ENCODE results near the gene ATAD3C. TPM values are rescaled to one million over a fixed set of nuclear protein-coding genes. Genes with fewer than 3 reads are reported as not detected.
"Not testable (repeated sequence)": the region's sequence is repeated elsewhere in the genome, so short reads cannot be mapped to it uniquely, and the experiment has no call there.

The ATAD3C gene, protein sequence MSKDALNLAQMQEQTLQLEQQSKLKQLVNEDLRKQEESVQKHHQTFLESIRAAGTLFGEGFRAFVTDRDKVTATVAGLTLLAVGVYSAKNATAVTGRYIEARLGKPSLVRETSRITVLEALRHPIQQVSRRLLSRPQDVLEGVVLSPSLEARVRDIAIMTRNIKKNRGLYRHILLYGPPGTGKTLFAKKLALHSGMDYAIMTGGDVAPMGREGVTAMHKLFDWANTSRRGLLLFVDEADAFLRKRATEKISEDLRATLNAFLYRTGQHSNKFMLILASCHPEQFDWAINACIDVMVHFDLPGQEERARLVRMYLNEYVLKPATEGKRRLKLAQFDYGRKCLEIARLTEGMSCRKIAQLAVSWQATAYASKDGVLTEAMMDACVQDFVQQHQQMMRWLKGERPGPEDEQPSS
- not detected in 2 replicates for total RNA-seq (2014; rRNA removed; shearing (Covaris generic); ENCODE audit: low replicate concordance)

DNA sequence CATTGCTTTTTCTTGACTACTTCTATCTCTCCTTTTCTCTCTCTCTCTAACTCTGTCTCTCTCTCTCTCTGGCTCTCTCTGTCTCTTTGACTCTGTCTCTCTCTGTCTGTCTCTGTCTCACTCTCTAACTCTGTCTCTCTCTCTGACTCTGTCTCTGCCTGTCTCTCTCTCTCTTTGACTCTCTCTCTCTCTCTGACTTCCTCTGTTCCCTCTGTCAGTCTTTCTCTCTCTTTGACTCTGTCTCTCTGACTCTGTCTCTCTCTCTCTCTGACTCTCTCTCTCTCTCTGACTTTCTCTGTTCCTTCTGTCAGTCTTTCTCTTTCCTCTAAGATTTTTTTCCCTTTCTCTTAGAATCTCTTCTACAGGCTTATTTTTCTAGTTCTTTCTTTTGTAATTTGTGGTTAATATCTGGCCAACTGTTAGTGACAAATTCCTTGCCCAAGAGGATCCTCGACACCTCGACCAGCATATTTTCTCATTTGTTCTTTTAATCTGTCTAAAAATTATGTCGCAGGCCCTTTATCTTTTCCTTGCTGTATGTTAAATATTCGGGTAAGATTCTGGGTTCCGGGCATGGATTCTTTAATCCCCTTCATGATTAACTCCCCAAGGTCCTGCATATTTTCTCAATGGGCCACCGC is at the start of gene ATAD3C:
Gene ATAD3C, plus strand, starts transcription at position 591 of the 641 bp plus-strand sequence. CDS start 995 bp downstream, outside the sequence.
- H3K4me3 ChIP-seq: no peak within 1 kb of the TSS
- no peaks in the 10 kb centered on the region for H3K9me3 ChIP-seq
- no peaks in the 10 kb centered on the region for H3K27me3 ChIP-seq
- no peaks in the 10 kb centered on the region for H3K36me3 ChIP-seq
- DNase-seq: no peak

DNA sequence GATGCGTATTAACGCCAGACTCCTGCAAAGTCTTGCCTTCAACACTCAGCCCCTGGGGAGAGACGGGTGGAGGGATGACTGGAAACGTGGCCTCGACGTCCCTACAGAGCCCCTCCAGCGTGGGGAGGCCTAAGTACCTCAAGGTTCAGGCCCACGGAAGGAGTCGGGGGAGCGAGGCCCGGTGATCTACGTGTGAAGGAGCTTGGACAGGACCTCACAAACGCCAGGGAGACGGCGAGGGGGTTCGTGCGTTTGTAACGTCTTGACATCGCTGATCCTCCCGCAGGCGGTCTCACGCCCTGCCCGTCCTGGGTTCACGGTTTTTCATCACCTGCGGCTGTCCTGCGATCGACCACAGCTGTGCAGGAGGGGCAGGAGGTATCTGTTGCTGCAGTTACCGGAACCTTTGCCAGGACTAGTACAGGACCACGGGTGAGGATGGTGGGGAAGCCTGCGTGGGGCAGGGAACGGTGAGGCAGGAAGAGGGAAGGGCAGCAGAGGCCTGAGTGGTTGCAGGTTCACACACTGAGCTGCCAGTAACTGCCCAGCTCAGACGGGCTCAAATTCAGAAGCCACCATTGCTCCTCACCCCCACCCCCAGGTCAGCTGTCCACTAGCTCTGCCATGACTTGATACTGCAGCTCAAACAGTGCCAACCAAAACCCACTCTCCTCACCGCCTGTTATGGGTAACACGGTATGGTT is 49.5 kb upstream of the ATAD3C start:
- peaks cover 83% of the 10 kb centered on the region for H3K36me3 ChIP-seq
- no peaks in the 10 kb centered on the region for H3K9me3 ChIP-seq
- H3K27me3 ChIP-seq: no peaks in the 10 kb centered on the region
- no peak for DNase-seq
- H3K4me3 ChIP-seq: peak overlapping the region; percentile 93

DNA sequence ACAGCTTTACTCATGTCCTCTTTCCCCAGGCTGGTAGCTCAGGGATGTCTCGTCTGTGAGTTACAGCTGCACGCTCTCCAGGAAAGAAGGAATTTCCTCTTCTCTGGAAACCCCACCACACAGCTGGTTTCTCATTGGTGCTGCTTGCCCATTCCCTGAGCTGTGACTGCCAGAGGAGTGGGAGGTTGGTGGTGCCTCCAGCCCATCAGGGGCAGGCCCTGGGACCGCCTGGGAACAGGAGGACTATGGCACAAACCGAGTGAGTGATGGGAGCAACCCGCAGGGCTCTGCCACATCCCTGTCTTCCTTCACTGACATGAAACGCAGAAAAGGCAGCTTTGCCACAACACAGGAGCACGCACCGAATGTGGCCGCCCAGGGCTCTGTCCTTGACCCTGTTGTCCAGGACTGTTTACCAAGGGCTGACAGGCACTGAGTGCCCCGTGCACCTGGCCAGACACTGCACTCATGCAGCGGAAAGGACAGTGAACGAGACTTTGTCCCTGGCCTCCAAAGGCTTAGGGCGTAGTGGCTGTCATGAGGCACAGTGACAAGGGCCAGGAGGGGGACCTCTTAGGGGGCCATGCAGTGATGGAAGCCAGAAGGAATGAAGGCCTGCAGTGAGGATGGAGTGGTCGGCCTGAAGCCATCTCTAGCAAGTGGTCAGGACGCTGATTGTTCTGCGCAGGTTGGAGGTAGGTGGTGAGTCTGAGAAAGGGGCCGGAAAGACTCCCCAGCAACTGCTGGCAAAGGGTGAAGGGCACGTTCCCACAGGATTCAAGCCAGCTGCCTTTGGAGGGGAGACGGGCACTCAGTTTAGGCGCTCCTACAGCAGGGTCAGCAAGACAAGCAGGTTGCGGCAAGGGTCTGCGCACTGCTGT is 48.7 kb upstream of the ATAD3C start:
- H3K36me3 ChIP-seq: peaks cover 83% of the 10 kb centered on the region
- peak overlapping the region; percentile 93 for H3K4me3 ChIP-seq
- DNase-seq: no peak
- no peaks in the 10 kb centered on the region for H3K27me3 ChIP-seq
- no peaks in the 10 kb centered on the region for H3K9me3 ChIP-seq

DNA sequence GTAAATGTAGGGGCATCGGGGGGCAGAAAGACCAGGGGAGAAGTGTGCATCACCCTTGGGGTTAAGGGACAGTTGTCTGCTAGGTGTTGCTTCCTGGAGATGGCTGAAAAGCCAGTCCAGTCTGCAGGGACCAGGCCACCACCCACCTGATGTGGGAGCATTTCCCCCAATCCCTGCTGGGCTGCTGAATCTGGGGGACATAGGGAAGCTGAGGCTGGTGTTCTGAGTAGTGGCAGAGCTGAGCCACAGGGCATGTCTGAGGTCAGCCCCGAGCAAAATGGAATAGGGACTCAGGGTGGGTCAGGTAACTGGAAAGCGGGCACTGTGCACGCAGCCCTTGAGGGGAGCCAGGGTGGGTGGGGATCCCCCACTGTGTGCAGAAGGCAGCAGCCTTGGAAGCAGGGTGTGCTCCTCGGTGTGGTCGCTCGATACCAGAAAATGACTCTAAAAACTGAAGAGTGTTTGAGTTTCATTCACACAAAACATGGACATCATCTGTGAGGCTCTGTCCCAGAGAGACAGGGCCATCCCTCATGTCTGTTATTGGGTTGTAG is 48.0 kb upstream of the ATAD3C start:
- Histone ChIP-seq H3K36me3 (peaks cover 86% of the 10 kb centered on the region), H3K9me3 (no peaks in the 10 kb centered on the region), H3K27me3 (no peaks in the 10 kb centered on the region), H3K4me3 (no peak overlapping the region; the same call in 1 of the 2 replicates)
- DNase-seq: no peak

DNA sequence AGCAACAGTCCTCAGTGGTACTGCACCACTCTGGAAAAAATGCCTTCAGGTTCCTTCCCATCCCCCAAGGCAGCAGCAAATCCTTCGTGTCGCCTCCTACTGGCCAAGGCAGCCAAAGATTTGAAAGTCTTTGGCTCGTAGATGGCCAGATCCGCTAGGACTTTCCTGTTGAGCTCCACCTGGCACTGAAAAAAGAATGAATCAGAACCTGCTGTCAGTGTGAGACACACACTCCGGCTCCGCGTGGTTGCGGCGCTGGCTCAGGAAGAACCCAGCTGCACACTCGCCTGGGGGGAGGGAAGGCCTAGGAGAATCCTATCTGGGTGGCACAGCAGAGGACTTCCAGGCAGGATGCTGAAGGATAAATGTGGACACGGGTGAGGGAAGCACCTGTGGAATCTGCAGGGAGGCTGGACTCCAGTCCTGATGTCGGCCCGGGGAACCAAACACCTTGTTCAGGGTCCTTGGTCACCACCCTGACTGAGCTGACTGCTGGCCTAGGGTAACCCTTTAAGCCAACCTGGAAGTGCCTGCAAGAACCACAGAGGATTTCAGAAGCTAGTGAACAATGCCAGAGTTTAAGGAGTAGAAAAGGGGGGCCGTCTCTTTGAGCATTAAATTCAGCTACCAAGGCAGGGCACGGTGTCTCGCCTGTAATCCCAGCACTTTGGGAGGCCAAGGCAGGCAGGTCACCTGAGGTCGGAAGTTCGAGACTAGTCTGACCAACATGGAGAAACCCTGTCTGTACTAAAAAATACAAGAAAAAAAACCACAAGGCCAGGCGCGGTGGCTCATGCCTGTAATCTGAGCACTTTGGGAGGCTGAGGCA is 47.2 kb upstream of the ATAD3C start:
- Histone ChIP-seq H3K27me3 (no peaks in the 10 kb centered on the region), H3K36me3 (peaks cover 83% of the 10 kb centered on the region), H3K4me3 (no peak overlapping the region), H3K9me3 (no peaks in the 10 kb centered on the region)
- DNase-seq: peak; percentile 68

DNA sequence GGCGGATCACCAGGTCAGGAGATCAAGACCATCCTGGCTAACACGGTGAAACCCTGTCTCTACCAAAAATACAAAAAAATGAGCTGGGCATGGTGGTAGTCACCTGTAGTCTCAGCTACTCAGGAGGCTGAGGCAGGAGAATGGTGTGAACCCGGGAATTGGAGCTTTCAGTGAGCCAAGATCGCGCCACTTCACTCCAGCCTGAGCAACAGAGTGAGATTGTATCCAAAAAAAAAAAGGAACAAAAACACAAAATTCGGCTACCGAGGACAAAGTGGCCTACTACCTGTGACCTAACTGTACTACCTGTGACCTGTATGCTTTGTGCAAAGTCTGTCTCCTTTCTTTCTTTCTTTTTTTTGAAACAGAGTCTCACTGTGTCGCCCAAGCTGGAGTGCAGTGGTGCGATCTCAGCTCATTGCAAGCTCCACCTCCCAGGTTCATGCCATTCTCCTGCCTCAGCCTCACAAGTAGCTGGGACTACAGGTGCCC is 46.5 kb upstream of the ATAD3C start:
- H3K9me3 ChIP-seq, DNase-seq: not testable (repeated sequence)
- H3K36me3 ChIP-seq: peaks cover 77% of the 10 kb centered on the region

DNA sequence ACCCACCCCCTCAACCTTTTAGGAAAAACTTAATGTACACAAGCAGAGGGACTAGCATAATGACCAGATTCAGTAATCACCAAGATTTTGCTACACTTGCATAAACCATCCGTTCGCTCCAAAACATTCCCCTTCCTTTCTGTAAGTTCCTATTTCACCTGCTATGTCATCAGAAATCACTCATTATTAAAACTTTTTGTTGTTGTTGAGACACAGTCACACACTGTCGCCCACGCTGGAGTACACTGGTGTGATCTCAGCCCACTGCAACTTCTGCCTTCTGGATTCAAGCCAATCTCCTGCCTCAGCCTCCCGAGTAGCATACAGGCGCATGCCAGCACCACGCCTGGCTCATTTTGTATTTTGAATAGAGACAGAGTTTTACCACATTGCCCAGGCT is 45.8 kb upstream of the ATAD3C start:
- Histone ChIP-seq H3K4me3 (no peak overlapping the region), H3K36me3 (peaks cover 78% of the 10 kb centered on the region), H3K9me3 (no peaks in the 10 kb centered on the region), H3K27me3 (no peaks in the 10 kb centered on the region)
- DNase-seq: no peak

More for the DNA sequence above, 46.5 kb upstream of the ATAD3C start:
- H3K27me3 ChIP-seq, H3K4me3 ChIP-seq: not testable (repeated sequence)

DNA sequence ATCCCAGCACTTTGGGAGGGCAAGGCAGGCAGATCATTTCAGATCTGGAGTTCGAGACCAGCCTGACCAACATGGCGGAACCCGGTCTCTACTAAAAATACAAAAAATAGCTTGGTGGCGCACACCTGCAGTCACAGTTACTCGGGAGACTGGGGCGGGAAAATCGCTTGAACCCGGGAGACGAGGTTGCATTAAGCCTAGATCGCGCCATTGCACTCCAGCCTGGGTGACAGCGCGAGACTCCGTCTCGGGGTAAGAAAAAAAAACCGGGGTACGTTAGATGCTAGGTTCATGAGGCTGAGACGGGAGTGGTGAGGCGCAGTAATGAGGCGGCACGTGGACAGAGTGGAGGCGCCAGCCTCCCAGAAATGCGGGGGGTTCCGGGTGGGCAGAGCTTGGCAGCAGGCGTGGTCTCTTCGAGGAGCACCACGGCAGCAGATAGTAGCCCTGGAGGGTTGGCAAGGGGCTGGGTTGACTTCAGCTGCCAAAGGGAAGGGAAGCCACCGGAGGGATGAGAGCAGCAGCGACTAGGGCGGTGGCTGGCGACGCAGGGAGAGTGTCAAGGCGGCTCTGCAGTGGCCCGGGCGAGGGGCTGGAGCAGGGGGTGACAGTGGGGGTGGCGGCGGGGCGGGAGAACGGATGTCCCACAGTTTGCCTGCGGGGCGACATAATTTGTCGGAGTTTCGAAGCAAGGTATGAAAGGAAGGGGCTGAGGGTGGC is 43.2 kb upstream of the ATAD3C start:
- no peak for DNase-seq
- peaks cover 76% of the 10 kb centered on the region for H3K36me3 ChIP-seq
- no peaks in the 10 kb centered on the region for H3K9me3 ChIP-seq

DNA sequence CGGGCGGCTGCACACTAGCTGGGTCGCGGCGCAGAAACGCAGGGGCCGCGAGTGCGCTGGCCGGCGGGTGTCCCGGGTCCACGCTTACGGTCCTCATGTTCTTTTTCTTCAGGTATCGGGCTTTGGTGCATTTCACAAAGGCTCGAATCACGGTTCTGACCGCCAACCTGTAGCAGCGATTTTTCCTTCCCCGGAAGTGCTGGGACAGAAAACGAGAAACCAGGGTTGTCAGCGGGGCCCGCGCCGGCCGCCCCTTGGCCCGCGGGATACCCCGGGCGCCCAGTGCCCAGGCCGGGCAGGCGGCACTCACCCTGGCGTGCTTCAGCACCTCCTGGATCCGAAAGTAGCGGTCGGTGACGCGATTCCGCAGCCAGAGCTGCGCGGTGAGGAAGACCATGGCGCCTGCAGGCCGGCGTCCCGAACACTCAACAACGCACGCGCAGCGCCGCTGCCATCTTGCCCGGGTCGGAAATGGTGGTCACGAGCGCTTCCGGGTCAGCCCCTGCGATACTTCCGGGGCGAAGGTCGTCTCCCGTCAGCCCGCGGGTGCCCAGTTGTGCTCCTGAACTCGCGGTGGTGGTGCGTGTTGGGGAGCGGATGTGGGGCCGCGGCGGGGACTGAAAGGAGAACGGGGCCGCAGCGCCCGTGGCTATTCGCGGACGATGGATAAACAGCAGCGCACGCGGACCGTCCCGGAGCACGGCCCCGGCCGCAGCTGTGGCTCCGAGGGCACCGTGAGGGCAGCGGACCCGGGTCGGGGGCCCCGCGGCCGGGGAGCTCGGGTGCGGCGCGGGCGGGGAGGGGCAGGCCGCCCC is 42.5 kb upstream of the ATAD3C start, which contains the start of gene MRPL20:
Gene MRPL20, minus strand, starts transcription at position 473 of the 815 bp plus-strand sequence. Its CDS starts 76 bp downstream, at position 397.
- H3K4me3 ChIP-seq: peak within 1 kb of the TSS; percentile 100
- peak; percentile 93 for DNase-seq
- H3K9me3 ChIP-seq: no peaks in the 10 kb centered on the region
- no peaks in the 10 kb centered on the region for H3K27me3 ChIP-seq
- peaks cover 68% of the 10 kb centered on the region for H3K36me3 ChIP-seq

More for the DNA sequence above, 43.2 kb upstream of the ATAD3C start:
- Histone ChIP-seq H3K4me3 (peak overlapping the region; percentile 100), H3K27me3 (no peaks in the 10 kb centered on the region)

DNA sequence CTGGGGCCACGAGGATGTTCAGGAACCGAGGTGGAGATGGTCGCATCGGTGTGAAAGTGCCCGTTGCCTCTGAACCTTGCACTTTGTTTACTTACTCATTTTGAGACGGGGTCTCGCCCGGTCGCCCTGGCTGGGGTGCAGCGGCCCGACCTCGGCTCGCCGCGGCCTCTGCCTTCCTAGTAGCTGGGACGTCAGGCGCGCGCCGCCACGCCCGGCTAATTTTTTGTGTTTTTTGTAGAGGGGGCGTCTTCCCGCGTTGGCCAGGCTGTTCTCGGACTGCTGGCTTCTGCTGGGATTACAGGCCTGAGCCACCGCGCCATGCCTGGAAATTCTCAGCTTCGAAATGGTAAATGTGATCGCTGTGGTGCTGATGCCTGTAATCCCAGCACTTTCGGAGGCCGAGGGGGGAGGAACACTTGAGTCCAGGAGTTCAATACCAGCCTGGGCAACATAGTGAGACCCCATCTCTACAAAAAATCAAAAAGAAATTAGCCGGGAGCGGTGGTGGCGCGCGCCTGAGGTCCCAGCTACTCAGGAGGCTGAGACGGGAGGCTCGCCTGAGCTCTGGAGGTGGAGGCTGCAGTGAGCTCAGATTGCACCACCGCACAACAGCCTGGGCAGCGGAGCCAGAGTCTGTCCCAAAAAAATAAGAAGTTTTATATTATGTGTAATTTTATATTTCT is 41.7 kb upstream of the ATAD3C start:
- Histone ChIP-seq H3K9me3 (no peaks in the 10 kb centered on the region), H3K4me3 (peak overlapping the region; percentile 100), H3K36me3 (peaks cover 61% of the 10 kb centered on the region), H3K27me3 (no peaks in the 10 kb centered on the region)
- DNase-seq: no peak

DNA sequence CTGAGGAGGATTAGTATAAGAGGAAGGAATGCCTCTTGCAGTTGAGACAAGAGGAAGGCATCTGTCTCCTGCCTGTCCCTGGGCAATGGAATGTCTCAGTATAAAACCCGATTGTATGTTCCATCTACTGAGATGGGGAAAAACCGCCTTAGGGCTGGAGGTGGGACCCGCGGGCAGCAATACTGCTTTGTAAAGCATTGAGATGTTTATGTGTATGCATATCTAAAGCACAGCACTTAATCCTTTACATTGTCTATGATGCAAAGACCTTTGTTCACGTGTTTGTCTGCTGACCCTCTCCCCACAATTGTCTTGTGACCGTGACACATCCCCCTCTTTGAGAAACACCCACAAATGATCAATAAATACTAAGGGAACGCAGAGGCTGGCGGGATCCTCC is 39.3 kb upstream of the ATAD3C start:
- H3K36me3 ChIP-seq: peaks cover 36% of the 10 kb centered on the region
- not testable (repeated sequence) for H3K4me3 ChIP-seq, DNase-seq, H3K9me3 ChIP-seq, H3K27me3 ChIP-seq

DNA sequence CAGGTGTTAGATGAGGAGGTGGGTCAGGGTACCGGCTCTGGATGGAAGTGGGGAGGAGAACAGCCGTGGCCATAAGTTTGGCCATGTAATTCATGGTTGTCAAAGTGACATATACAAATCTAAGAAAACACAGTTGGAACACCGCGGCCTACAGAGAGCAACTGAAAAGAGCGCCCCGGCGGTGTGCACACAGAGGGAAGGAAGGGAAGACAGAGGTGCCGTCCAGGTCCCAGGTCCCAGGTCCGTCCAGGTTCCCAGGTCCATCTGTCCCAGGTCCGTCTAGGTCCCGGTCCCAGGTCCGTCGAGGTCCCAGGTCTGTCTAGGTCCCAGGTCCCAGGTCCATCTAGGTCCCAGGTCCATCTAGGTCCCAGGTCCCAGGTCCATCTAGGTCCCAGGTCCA is 37.9 kb upstream of the ATAD3C start:
- DNase-seq: no peak
- H3K27me3 ChIP-seq: no peaks in the 10 kb centered on the region
- H3K4me3 ChIP-seq: no peak overlapping the region
- no peaks in the 10 kb centered on the region for H3K9me3 ChIP-seq
- peaks cover 24% of the 10 kb centered on the region for H3K36me3 ChIP-seq

DNA sequence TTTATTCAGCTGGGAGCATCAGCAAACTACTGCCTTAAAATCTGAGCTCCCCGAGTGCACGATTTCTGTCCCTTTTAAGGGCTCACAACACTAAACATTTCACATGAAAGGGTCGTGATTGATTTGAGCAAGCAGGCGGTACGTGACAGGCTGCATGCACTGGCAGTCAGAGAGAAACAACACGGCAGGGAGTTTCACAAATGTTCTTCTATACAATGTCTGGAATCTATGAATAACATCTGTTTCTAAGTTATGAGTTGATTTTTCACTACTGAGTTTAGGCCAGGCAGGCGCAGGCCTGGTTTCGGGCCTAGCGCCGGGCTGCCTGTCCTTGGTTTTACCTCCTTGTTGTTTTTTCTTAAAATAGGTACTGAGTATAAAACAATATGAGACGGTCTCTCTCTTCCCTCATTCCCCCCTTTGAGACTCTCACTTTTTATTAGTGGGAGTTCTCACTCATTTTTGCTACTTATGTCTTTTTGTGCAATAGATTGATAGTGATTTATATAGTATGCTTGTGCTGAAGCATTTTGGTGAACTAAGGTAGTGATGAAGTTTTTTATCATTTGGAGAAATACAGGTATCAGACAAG is 37.1 kb upstream of the ATAD3C start:
- not testable (repeated sequence) for DNase-seq, H3K27me3 ChIP-seq

More for the DNA sequence above, 37.1 kb upstream of the ATAD3C start:
- peaks cover 21% of the 10 kb centered on the region for H3K36me3 ChIP-seq
- not testable (repeated sequence) for H3K4me3 ChIP-seq, H3K9me3 ChIP-seq
